Measurements from ENCODE around the gene FDPS. TPM values are rescaled to one million over a fixed set of nuclear protein-coding genes. Genes with fewer than 3 reads are reported as not detected.

The FDPS gene
- 155 to 179 TPM (median 165 TPM) in 5 replicates for total RNA-seq (2022; extraction: Qiagen RNA extraction; ENCODE audit: low read depth)

DNA sequence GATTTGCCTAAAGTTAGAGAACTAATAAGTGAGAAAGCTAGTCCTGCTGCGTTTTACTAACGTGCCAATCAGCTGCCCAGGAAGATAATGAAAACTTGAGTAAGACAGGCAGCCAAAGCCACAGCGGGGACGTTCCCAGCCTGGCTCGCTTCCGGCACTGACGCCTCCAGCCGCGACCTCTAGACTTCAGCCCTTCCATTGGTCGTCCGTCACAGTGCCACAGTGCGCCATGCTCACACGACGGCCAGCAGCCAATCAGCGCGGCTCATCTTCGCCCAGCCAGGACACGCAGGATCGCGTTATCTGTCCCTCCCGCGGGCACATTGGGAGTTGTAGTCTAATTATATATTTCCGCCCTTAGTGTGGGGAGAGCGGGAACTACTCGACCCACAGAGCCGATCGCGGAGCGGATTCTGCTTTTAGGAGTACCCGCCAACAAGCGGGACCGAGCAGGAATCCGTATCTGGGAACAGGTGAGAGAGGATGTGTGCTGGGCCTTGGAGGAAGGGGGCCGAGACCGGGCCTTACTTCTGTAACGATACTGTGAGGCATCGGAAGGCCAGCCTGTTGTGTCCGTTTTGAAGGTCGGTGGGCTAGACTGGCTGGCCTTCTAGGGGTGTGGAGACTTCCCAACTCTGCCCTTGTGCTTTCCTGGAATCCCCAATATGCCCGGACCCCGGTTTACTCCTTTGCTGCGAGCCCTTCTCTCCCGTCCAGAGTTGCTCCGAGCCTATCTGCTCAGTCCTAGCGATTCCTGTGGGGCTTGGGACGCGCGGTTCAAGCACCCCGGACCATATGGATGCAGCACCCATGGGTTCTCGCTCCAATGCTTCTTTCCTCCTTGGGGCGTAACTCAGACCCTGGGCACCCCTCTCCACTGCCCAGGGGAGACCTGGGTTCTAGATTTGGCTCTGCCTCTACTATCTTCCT, at the start of gene FDPS:
Gene FDPS (plus strand): TSS at position 374 of the 930 bp plus-strand sequence. CDS start 924 bp downstream, outside the sequence.

DNA sequence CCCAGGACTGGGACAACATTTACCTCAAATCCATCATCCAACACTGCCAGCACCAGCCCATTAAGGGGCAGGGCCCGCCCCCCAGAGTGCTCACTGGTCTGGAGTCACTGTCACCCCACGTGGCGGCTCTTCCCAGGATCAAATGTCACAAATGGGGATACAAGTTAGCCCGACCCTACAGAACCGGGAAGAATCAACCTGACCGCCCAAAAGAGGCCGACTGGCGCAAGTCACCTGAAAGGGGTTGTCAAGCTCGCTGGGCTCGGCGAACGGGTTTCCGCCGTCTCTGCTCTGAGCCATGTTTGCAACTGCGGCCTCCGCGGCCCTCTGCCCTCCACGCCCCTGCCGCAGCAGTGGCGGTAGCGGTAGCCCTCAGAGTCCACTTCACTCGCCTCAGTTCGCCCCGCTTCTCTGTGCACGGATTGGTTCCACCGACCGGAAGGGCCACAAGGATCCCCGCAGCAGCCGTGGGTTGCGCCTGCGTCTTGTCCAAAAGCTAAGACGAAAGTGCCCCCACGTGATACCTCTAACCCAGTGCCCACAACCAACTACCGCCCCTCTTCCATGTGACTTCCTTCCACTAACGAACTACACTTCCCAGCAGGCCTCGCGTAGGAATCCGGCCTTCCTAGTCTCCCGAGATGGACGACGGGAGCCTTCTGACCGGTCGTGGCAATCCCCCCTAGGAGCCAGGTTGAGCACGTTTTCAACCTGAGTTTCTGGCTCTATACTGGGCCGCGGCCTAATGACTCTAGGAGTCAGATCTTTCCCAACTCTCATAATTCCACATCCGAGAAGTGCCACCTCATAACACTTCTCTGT, 46.6 kb upstream of the FDPS start, which contains the start of gene SCAMP3:
Gene SCAMP3 (minus strand): TSS at position 509 of the 822 bp plus-strand sequence. CDS start 209 bp downstream, at position 300.

DNA sequence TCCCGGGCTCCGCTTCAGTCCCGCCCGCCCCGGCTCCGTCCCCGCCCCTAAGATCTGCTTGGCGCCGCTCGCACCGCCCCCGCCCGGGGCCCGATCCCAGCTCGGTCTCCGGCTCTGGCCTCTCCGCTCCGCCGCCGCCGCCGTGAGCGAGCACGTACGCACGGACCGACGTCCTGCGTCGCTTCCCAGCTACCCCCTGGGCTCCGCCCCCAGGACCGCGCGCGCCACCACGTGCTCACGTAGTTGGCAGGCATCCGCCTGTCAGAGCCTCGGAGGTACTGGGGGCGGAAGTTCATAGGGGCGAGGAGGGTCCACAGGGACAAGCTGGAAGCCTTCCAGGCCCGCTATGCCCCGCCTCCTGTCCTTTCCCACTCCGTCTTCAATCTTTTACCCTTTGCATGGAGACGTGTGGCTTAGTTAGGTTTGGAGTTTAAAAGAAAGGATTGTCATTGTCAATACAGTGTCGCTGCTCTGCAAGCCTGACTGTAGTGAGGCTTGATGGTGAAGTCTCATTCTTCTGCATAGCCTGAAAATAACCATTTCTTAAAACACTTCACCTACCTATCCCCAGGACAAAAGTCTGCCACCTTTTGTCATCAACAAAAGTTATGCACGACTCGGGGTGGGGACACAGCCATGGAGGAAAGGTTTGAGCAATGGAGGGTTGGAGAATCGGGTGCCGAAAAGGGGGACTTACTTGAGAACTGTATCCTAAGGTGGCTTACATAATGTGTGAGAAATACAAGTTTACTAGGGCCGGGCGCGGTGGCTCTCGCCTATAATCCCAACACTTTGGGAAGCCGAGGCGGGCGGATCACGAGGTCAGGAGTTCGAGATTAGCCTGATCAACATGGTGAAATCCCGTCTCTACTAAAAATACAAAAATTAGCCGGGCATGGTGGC, 35.1 kb upstream of the FDPS start, which contains the start of gene CLK2:
Gene CLK2 (minus strand): TSS at position 162 of the 903 bp plus-strand sequence. CDS start 2,527 bp downstream, outside the sequence.

DNA sequence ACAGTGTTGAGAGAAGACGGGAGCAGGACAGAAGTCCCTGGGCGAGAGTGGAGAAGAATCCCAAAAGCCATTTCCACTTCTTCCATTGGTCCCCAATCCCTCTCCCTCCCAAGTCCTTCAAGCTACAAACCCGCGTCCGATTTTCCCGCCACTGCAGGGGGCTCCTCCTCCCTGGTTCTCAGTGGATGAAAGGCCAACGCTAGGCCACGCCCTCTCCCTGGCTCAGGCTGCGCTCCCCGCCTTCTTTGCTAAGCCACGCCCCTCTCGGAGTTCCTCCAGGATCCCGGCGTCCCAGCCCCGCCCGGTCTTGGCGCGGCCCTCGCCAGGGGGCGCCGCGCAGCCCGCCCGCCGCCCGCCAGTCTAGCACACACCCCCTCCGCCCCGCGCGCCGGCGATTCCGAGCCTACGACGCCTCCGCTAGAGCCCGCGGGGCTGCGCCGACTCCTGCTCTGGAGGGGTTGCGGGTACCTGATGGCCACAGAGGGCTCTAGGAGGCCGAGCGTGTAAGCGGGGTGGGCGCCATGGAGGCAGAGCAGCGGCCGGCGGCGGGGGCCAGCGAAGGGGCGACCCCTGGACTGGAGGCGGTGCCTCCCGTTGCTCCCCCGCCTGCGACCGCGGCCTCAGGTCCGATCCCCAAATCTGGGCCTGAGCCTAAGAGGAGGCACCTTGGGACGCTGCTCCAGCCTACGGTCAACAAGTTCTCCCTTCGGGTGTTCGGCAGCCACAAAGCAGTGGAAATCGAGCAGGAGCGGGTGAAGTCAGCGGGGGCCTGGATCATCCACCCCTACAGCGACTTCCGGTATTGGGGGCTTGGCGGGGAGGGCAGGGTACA, 31.4 kb upstream of the FDPS start, which contains the start of gene HCN3:
Gene HCN3 (plus strand): TSS at position 394 of the 832 bp plus-strand sequence. CDS start 128 bp downstream, at position 522.

DNA sequence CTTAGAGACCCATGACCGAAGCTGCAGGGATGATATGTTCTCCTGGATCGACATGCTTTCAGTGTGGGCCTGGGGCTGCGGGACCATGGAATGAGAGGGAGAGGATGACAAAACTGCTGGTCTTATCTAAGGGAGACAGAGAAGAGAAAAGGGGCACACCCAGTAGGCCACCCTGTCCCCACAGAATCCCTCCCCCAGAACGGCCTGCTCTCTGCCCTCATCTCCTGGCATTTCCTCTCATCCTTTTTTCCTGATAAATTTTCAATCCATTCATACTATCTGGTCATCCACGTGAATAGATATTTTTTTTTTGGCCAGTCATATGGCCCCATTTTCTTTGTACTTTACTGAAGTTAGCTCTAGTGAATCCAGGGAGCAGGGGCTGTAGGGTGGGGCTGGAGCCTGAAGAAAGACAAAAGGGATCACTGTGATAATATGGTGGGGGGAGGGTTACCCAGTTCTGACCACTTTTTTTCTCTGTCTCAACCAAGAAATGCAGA, 7.3 kb upstream of the FDPS start, which contains the start of gene PKLR:
Gene PKLR (minus strand): TSS at position 97 of the 500 bp plus-strand sequence. CDS start 43 bp downstream, at position 54.

DNA sequence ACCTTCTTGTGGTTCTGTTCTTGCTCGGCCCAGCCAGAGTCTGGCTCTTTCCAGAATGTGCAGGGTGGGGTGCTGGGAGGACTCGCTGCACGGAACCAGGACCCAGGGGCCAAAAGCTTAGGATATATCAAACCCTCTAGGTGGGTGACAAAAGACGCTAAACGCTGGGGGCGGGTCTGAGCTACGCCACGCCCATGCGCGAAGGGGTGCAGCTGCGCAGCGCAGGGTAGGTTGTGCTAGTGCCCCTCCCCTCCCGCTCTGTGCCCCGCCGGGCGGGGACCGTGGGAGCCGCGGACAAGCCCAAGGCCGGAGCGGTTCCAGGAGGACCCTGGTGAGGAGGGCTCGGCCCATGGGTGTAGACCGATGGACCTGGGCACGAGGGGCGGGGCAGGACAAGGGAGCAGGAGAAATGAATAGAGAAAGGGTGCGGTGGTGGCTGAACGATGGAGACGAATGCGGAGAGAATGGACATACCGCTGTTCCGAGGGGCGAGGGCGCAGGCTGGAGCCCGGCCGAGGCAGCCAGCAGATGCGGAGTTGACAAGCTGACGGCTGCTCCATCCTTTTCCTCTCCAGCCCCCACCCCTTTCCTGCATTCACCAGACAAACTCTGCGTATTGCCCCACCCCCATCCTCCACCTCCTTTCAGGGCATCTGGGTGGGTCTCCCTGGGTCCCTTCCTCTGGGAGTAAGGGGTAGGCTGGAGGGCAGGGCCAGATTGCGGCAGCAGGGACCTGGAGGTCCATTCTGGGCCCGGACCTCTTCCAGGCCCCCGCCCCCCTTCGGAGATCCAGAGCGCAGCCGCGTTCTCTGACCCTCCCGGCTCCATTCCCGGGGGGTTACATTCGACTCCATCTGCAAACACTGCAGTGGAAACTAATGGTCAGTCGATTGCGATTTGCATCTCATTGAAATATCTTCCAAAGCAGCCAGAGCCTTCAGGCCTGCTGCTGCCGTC, 12.3 kb downstream of the FDPS start, which contains the start of gene RUSC1:
Gene RUSC1 (plus strand): TSS at position 234 of the 957 bp plus-strand sequence. CDS start 880 bp downstream, outside the sequence.

Other genes with a start within 250 kb of the FDPS start
- 12.2 to 13.0 TPM (median 12.4 TPM) in 5 replicates for gene EFNA4, start 245.1 kb upstream of the FDPS start, total RNA-seq (2022; extraction: Qiagen RNA extraction; ENCODE audit: low read depth)
- 6.9 to 11.0 TPM (median 10.3 TPM) in 5 replicates for gene EFNA3, start 230.0 kb upstream of the FDPS start, total RNA-seq (2022; extraction: Qiagen RNA extraction; ENCODE audit: low read depth)
- gene EFNA1, start 181.0 kb upstream of the FDPS start, total RNA-seq (2022; extraction: Qiagen RNA extraction; ENCODE audit: low read depth), result 23.0 to 32.0 TPM (median 28.5 TPM) in 5 replicates
- gene SLC50A1, start 173.0 kb upstream of the FDPS start, total RNA-seq (2022; extraction: Qiagen RNA extraction; ENCODE audit: low read depth), result 30.2 to 37.7 TPM (median 35.4 TPM) in 5 replicates
- 69.8 to 112 TPM (median 98.4 TPM) in 5 replicates for gene DPM3, start 168.3 kb upstream of the FDPS start, total RNA-seq (2022; extraction: Qiagen RNA extraction; ENCODE audit: low read depth)
- gene KRTCAP2, start 135.6 kb upstream of the FDPS start, total RNA-seq (2022; extraction: Qiagen RNA extraction; ENCODE audit: low read depth), result 222 to 262 TPM (median 235 TPM) in 5 replicates
- gene TRIM46, start 135.0 kb upstream of the FDPS start, total RNA-seq (2022; extraction: Qiagen RNA extraction; ENCODE audit: low read depth), result 1.8 to 2.9 TPM (median 2.6 TPM) in 5 replicates
- gene THBS3, start 101.0 kb upstream of the FDPS start, total RNA-seq (2022; extraction: Qiagen RNA extraction; ENCODE audit: low read depth), result 6.0 to 10.7 TPM (median 8.4 TPM) in 5 replicates
- 65.8 to 81.8 TPM (median 76.1 TPM) in 5 replicates for gene MTX1, start 100.2 kb upstream of the FDPS start, total RNA-seq (2022; extraction: Qiagen RNA extraction; ENCODE audit: low read depth)
- gene ENTREP3, start 53.4 kb upstream of the FDPS start, total RNA-seq (2022; extraction: Qiagen RNA extraction; ENCODE audit: low read depth), result 26.5 to 34.2 TPM (median 33.7 TPM) in 5 replicates
- gene SCAMP3, start 46.5 kb upstream of the FDPS start, total RNA-seq (2022; extraction: Qiagen RNA extraction; ENCODE audit: low read depth), result 99.5 to 134 TPM (median 118 TPM) in 5 replicates
- 21.2 to 25.1 TPM (median 23.8 TPM) in 5 replicates for gene CLK2, start 35.4 kb upstream of the FDPS start, total RNA-seq (2022; extraction: Qiagen RNA extraction; ENCODE audit: low read depth)
- 3.2 to 6.4 TPM (median 5.2 TPM) in 5 replicates for gene HCN3, start 31.4 kb upstream of the FDPS start, total RNA-seq (2022; extraction: Qiagen RNA extraction; ENCODE audit: low read depth)
- not detected in 5 replicates for gene PKLR, start 7.4 kb upstream of the FDPS start, total RNA-seq (2022; extraction: Qiagen RNA extraction; ENCODE audit: low read depth)
- 40.2 to 54.7 TPM (median 53.4 TPM) in 5 replicates for gene RUSC1, start 12.0 kb downstream of the FDPS start, total RNA-seq (2022; extraction: Qiagen RNA extraction; ENCODE audit: low read depth)